H9 (cell line): ENCODE results near the gene TMEM252. TPM values are rescaled to one million over a fixed set of nuclear protein-coding genes. Genes with fewer than 3 reads are reported as not detected.

Experiments
- DNase-seq: peaks from one replicate; pipeline ENCODE4 v3.0.0-alpha.2; 2017
- H2AFZ ChIP-seq: one replicate; pipeline ENCODE4 v1.6.1; 2013; ENCODE audit warnings: mild to moderate bottlenecking, low read length, control low read depth, moderate library complexity
- H2AK5ac ChIP-seq: 2 replicates; pipeline ENCODE4 v1.6.1; 2013; ENCODE audit warnings: low read length, control low read depth, mixed read lengths; ENCODE audit not compliant: insufficient read length
- H2BK120ac ChIP-seq: one replicate; pipeline ENCODE4 v1.6.1; 2013; ENCODE audit warnings: low read depth, mild to moderate bottlenecking, low read length, control low read depth, inconsistent platforms; ENCODE audit not compliant: poor library complexity, severe bottlenecking
- H2BK12ac ChIP-seq: 2 replicates; pipeline ENCODE4 v1.6.1; 2013; ENCODE audit warnings: low read length, control low read depth, mixed read lengths, low read depth; ENCODE audit not compliant: insufficient read length
- H2BK15ac ChIP-seq: 2 replicates; pipeline ENCODE4 v1.6.1; 2013; ENCODE audit warnings: low read depth, low read length, control low read depth
- H2BK20ac ChIP-seq: one replicate; pipeline ENCODE4 v1.6.1; 2013; ENCODE audit warnings: low read depth, mild to moderate bottlenecking, low read length, control low read depth, inconsistent platforms; ENCODE audit not compliant: poor library complexity, severe bottlenecking
- H2BK5ac ChIP-seq: 2 replicates; pipeline ENCODE4 v1.6.1; 2013; ENCODE audit warnings: low read length, control low read depth, mixed read lengths; ENCODE audit not compliant: insufficient read length
- H3K14ac ChIP-seq: 2 replicates; pipeline ENCODE4 v1.6.1; 2013; ENCODE audit warnings: low read length, control low read depth; ENCODE audit not compliant: insufficient read depth
- H3K18ac ChIP-seq: 2 replicates; pipeline ENCODE4 v1.6.1; 2013; ENCODE audit warnings: low read depth, mild to moderate bottlenecking, mixed read lengths, low read length, control low read depth; ENCODE audit not compliant: insufficient read length
- H3K23ac ChIP-seq: 2 replicates; pipeline ENCODE4 v1.6.1; 2013; ENCODE audit warnings: low read length, control low read depth, mixed read lengths, low read depth; ENCODE audit not compliant: insufficient read length
- H3K23me2 ChIP-seq: 2 replicates; pipeline ENCODE4 v1.6.1; 2013; ENCODE audit warnings: low read depth, mild to moderate bottlenecking, mixed read lengths, low read length, control low read depth; ENCODE audit not compliant: insufficient read length, poor library complexity, severe bottlenecking
- H3K27ac ChIP-seq: 2 replicates; pipeline ENCODE4 v1.5.1; 2013; ENCODE audit warnings: low read length, control low read depth, mixed read lengths, low read depth; ENCODE audit not compliant: insufficient read length
- H3K27me3 ChIP-seq: 2 replicates; pipeline ENCODE4 v1.6.1; 2013; ENCODE audit warnings: low read length, control low read depth, inconsistent platforms; ENCODE audit not compliant: insufficient read depth
- H3K4ac ChIP-seq: 2 replicates; pipeline ENCODE4 v1.6.1; 2013; ENCODE audit warnings: low read depth, mild to moderate bottlenecking, control low read depth, inconsistent platforms, low read length, moderate library complexity
- H3K4me1 ChIP-seq: 2 replicates; pipeline ENCODE4 v1.6.1; 2013; ENCODE audit warnings: low read length, control low read depth, inconsistent platforms; ENCODE audit not compliant: insufficient read depth
- H3K4me2 ChIP-seq: 2 replicates; pipeline ENCODE4 v1.6.1; 2013; ENCODE audit warnings: low read length, control low read depth, mixed read lengths; ENCODE audit not compliant: insufficient read length, insufficient read depth
- H3K56ac ChIP-seq: 2 replicates; pipeline ENCODE4 v1.6.1; 2013; ENCODE audit warnings: low read depth, mild to moderate bottlenecking, mixed read lengths, low read length, control low read depth; ENCODE audit not compliant: insufficient read length
- H3K79me1 ChIP-seq: 2 replicates; pipeline ENCODE4 v1.6.1; 2013; ENCODE audit warnings: low read depth, mild to moderate bottlenecking, moderate library complexity, low read length, control low read depth, inconsistent platforms; ENCODE audit not compliant: insufficient read depth, poor library complexity, severe bottlenecking
- H3K79me2 ChIP-seq: 2 replicates; pipeline ENCODE4 v1.6.1; 2013; ENCODE audit warnings: low read length, control low read depth, inconsistent platforms; ENCODE audit not compliant: insufficient read depth
- H3K9ac ChIP-seq: 2 replicates; pipeline ENCODE4 v1.6.1; 2013; ENCODE audit warnings: low read length, control low read depth, mixed read lengths; ENCODE audit not compliant: insufficient read length; ENCODE audit errors: extremely low read depth
- H3K9me3 ChIP-seq: one replicate; pipeline ENCODE4 v1.6.1; 2013; ENCODE audit warnings: low read depth, low read length, inconsistent platforms; ENCODE audit not compliant: control insufficient read depth
- H3T11ph ChIP-seq: one replicate; pipeline ENCODE4 v1.6.1; 2013; ENCODE audit warnings: mild to moderate bottlenecking, low read length, control low read depth, inconsistent platforms
- H4K20me1 ChIP-seq: one replicate; pipeline ENCODE4 v1.6.1; 2013; ENCODE audit not compliant: control insufficient read depth, insufficient read length, insufficient read depth
- H4K5ac ChIP-seq: 2 replicates; pipeline ENCODE4 v1.6.1; 2013; ENCODE audit warnings: low read depth, mild to moderate bottlenecking, mixed read lengths, low read length, control low read depth; ENCODE audit not compliant: insufficient read length
- H4K8ac ChIP-seq: replicated peaks from 2 replicates; pipeline ENCODE4 v1.6.1; 2013; ENCODE audit warnings: low read length, control low read depth, mixed read lengths, low read depth; ENCODE audit not compliant: insufficient read length
- H4K91ac ChIP-seq: 2 replicates; pipeline ENCODE4 v1.6.1; 2013; ENCODE audit warnings: low read depth, mild to moderate bottlenecking, moderate library complexity, mixed read lengths, low read length, control low read depth; ENCODE audit not compliant: insufficient read length
- H3K27ac Mint-ChIP-seq, 3 experiments: 2 replicates in 2 of 3; 3 replicates in 1 of 3; pipeline ENCODE4 v1.8.0; 2020 to 2021; ENCODE audit warnings: mixed read lengths in 3 of 3, mild to moderate bottlenecking in 1 of 3, moderate library complexity in 1 of 3
- H3K27me3 Mint-ChIP-seq: 2 replicates; pipeline ENCODE4 v1.8.0; 2021; ENCODE audit warnings: low read depth, mild to moderate bottlenecking, moderate library complexity, mixed read lengths
- H3K36me3 Mint-ChIP-seq, 3 experiments: 2 replicates in 2 of 3; 3 replicates in 1 of 3; pipeline ENCODE4 v1.8.0; 2020 to 2021; ENCODE audit warnings: low read depth in 3 of 3, mixed read lengths in 3 of 3; ENCODE audit not compliant: insufficient read depth in 1 of 3
- H3K4me1 Mint-ChIP-seq, 2 experiments: 2 replicates each; pipeline ENCODE4 v1.8.0; 2020; ENCODE audit warnings: mixed read lengths in 2 of 2
- H3K4me3 Mint-ChIP-seq, 2 experiments: 2 replicates in 1 of 2; 3 replicates in 1 of 2; pipeline ENCODE4 v1.8.0; 2020 to 2021; ENCODE audit warnings: mild to moderate bottlenecking in 2 of 2, mixed read lengths in 2 of 2, moderate library complexity in 1 of 2
- H3K9me3 Mint-ChIP-seq, 2 experiments: 2 replicates in 1 of 2; 3 replicates in 1 of 2; pipeline ENCODE4 v1.8.0; 2020; ENCODE audit warnings: mild to moderate bottlenecking in 2 of 2, mixed read lengths in 2 of 2, moderate library complexity in 1 of 2
- CTCF ChIP-seq: fragments of 200-600 bp; sonication (generic); conservative IDR thresholded peaks from 3 replicates; pipeline ENCODE4 v1.8.0; 2021; ENCODE audit warnings: antibody characterized with exemption, mild to moderate bottlenecking
- WGBS: extraction: QIAGEN DNeasy Blood & Tissue Kit; methylation state at CpG from one replicate; pipeline ENCODE4 v1.1.7; 2013; ENCODE audit warnings: missing lambda C conversion rate, low lambda C conversion rate, mixed read lengths; ENCODE audit not compliant: insufficient read length; ENCODE audit errors: extremely low coverage; 5-methylcytosine and 5-hydroxymethylcytosine counted together
- total RNA-seq: library from RNA; stranded (reverse); gene quantifications from 2 replicates; pipeline ENCODE4 v1.2.1, GENCODE V29; 2021

Gene TMEM252
- total RNA-seq, 1 experiment from 2014 or later: not detected

DNA sequence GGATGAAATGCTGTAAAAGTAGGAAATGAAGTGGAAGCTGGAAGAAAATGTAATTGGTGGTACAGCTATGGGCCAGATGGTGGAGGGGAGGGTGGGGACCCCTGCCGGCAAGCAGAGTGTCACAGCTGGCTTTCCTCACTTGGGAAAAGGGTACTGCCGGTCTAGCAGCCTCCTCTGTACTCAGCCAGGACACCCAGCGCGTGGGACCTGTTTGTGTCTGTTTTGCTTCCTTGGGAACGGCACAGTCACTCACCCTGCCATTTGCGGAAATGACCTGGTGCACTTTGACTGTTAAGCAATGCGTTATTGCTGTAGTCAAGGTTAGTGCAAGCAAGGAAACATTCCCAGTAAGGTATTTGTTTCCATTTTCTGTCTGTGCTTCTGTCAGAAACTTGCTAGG lies 10.1 kb downstream of the TMEM252 start:
- peak; percentile 31; the same call in 2 of the 3 replicates for TF ChIP-seq CTCF
- H2AFZ ChIP-seq: no peak overlapping the region
- no peaks in the 10 kb centered on the region for H3K4me1 Mint-ChIP-seq
- H3K9ac ChIP-seq: no peak overlapping the region
- no peak overlapping the region for H3K4me3 Mint-ChIP-seq
- peak; percentile 67 for DNase-seq
- no peak overlapping the region for H2AK5ac ChIP-seq
- peaks cover 99% of the 10 kb centered on the region for H3K27me3 Mint-ChIP-seq
- no peak overlapping the region for H4K8ac ChIP-seq
- H2BK20ac ChIP-seq: no peak overlapping the region
- no peak overlapping the region for H3K56ac ChIP-seq
- H2BK15ac ChIP-seq: no peak overlapping the region
- no peak overlapping the region for H3K27ac Mint-ChIP-seq
- H3K9me3 ChIP-seq: no peaks in the 10 kb centered on the region
- no peak overlapping the region for H2BK12ac ChIP-seq
- no peaks in the 10 kb centered on the region for H3K79me1 ChIP-seq
- no peak overlapping the region for H4K5ac ChIP-seq
- no peak overlapping the region for H3T11ph ChIP-seq
- H3K27me3 ChIP-seq: 0 out of 2 replicates have a peak, but pooled peaks cover 2% of the 10 kb centered on the region
- no peak overlapping the region for H3K4ac ChIP-seq
- no peaks in the 10 kb centered on the region for H3K79me2 ChIP-seq
- H3K36me3 Mint-ChIP-seq: no peaks in the 10 kb centered on the region
- H3K27ac ChIP-seq: no peak overlapping the region
- H4K20me1 ChIP-seq: no peaks in the 10 kb centered on the region
- H2BK120ac ChIP-seq: no peak overlapping the region
- no peak overlapping the region for H2BK5ac ChIP-seq
- WGBS: no CpG with 5 or more reads among the region's 7 CpGs
- H3K9me3 Mint-ChIP-seq: no peaks in the 10 kb centered on the region
- no peaks in the 10 kb centered on the region for H3K23me2 ChIP-seq
- H4K91ac ChIP-seq: no peak overlapping the region
- H3K23ac ChIP-seq: no peak overlapping the region
- H3K14ac ChIP-seq: no peak overlapping the region
- no peaks in the 10 kb centered on the region for H3K4me1 ChIP-seq
- no peak overlapping the region for H3K18ac ChIP-seq
- H3K4me2 ChIP-seq: no peak overlapping the region
